Adrenal gland (tissue), 5 donors: ENCODE results near the gene PLXNC1.

Experiments
- CTCF ChIP-seq, 6 experiments: fragments of 450-650 bp in 4 of 6; fragments of 200-600 bp in 2 of 6; sonication (generic) in 1 of 6; IDR thresholded peaks; 1 replicate in 5 of 6; 2 replicates in 1 of 6; pipeline versions ENCODE4 v1.5.1 to v1.8.0; 2016 to 2021; ENCODE audit warnings: antibody characterized with exemption in 6 of 6, mild to moderate bottlenecking in 2 of 6, moderate library complexity in 1 of 6
- POLR2A ChIP-seq, 2 donors: fragments of 450-650 bp; IDR thresholded peaks; one replicate each; pipeline ENCODE4 v1.6.1; 2017; ENCODE audit warnings: antibody characterized with exemption in 2 of 2, mild to moderate bottlenecking in 2 of 2, moderate library complexity in 1 of 2
- donor health status: DM: no; HTN: no; CAD: no.

GRCh38 chr12:94286583-94287244 is 138.3 kb downstream of the PLXNC1 start:
- TF ChIP-seq CTCF (IDR thresholded peaks at IDR 0.05), result no peak
- no peak for TF ChIP-seq POLR2A (IDR thresholded peaks at IDR 0.05)
